Hepatocyte (in vitro differentiated cells): ENCODE results near the gene STK17A. TPM values are rescaled to one million over a fixed set of nuclear protein-coding genes. Genes with fewer than 3 reads are reported as not detected.

Experiments used
- DNase-seq: peaks from one replicate; pipeline ENCODE4 v3.0.0-alpha.2; 2016; ENCODE audit warnings: low spot score
- H2AFZ ChIP-seq: fragments of 200-600 bp; sonication (generic); 2 replicates; pipeline ENCODE4 v1.6.0; 2016; ENCODE audit warnings: antibody characterized with exemption, mild to moderate bottlenecking
- H3K27ac ChIP-seq: fragments of 200-600 bp; sonication (generic); 2 replicates; pipeline ENCODE4 v1.5.1; 2016; ENCODE audit warnings: mild to moderate bottlenecking
- H3K27me3 ChIP-seq: fragments of 200-600 bp; sonication (generic); 2 replicates; pipeline ENCODE4 v1.6.1; 2016
- H3K36me3 ChIP-seq: fragments of 200-600 bp; sonication (generic); replicated peaks from 2 replicates; pipeline ENCODE4 v1.5.1; 2016; ENCODE audit warnings: low read depth; ENCODE audit not compliant: insufficient read depth
- H3K4me1 ChIP-seq: fragments of 200-600 bp; sonication (generic); 2 replicates; pipeline ENCODE4 v1.5.1; 2016; ENCODE audit warnings: mild to moderate bottlenecking, moderate library complexity; ENCODE audit not compliant: insufficient read depth
- H3K4me2 ChIP-seq: fragments of 200-600 bp; sonication (generic); 2 replicates; pipeline ENCODE4 v1.6.0; 2016
- H3K4me3 ChIP-seq: fragments of 200-600 bp; sonication (generic); 2 replicates; pipeline ENCODE4 v1.5.1; 2016; ENCODE audit warnings: mild to moderate bottlenecking
- H3K79me2 ChIP-seq: fragments of 200-600 bp; sonication (generic); 2 replicates; pipeline ENCODE4 v1.6.0; 2017; ENCODE audit warnings: mild to moderate bottlenecking
- H3K9me2 ChIP-seq: fragments of 200-600 bp; sonication (generic); replicated peaks from 2 replicates; pipeline ENCODE4 v1.6.0; 2017; ENCODE audit warnings: mild to moderate bottlenecking; ENCODE audit not compliant: insufficient read depth
- H3K9me3 ChIP-seq: fragments of 200-600 bp; sonication (generic); 2 replicates; pipeline ENCODE4 v1.5.1; 2016; ENCODE audit warnings: low read depth, mild to moderate bottlenecking
- H4K20me1 ChIP-seq: fragments of 200-600 bp; sonication (generic); 2 replicates; pipeline ENCODE4 v1.6.0; 2016; ENCODE audit warnings: mild to moderate bottlenecking; ENCODE audit not compliant: insufficient read depth, poor library complexity, severe bottlenecking
- EZH2 ChIP-seq: fragments of 200-600 bp; sonication (generic); IDR thresholded peaks from 2 replicates; pipeline ENCODE4 v1.6.1; 2016; ENCODE audit warnings: antibody characterized with exemption, mild to moderate bottlenecking, borderline replicate concordance
- EZH2phosphoT487 ChIP-seq: fragments of 200-600 bp; sonication (generic); IDR thresholded peaks from one replicate; pipeline ENCODE4 v1.6.1; 2018; ENCODE audit warnings: antibody characterized with exemption, mild to moderate bottlenecking, low read depth, moderate library complexity; ENCODE audit not compliant: unreplicated experiment, severe bottlenecking
- WGBS: methylation state at CpG from one replicate; pipeline ENCODE4 v1.1.6; 2016; ENCODE audit warnings: low lambda C conversion rate; ENCODE audit errors: missing lambda C conversion rate; 5-methylcytosine and 5-hydroxymethylcytosine counted together
- polyA plus RNA-seq: library from polyadenylated mRNA; unstranded; fragments of >200 nt; fragmentation: Nextera tagmentation; extraction: Ambion mirVana; gene quantifications from 2 replicates; pipeline ENCODE4 v1.2.1, GENCODE V29; 2016
- total RNA-seq: library from RNA; depleted of rRNA; stranded (reverse); fragments of >200 nt; gene quantifications from 2 replicates; pipeline ENCODE4 v1.2.3, GENCODE V29; 2014
- TF ChIP-seq, protein P1 (sequence below): fragments of 200-600 bp; sonication (generic); IDR thresholded peaks from 2 replicates; pipeline ENCODE4 v1.5.1; 2016; ENCODE audit warnings: antibody characterized with exemption, mild to moderate bottlenecking; ENCODE audit not compliant: poor library complexity

The STK17A gene
- total and polyA plus RNA-seq, 2 experiments from 2014 or later: 21.1 to 23.6 TPM

DNA sequence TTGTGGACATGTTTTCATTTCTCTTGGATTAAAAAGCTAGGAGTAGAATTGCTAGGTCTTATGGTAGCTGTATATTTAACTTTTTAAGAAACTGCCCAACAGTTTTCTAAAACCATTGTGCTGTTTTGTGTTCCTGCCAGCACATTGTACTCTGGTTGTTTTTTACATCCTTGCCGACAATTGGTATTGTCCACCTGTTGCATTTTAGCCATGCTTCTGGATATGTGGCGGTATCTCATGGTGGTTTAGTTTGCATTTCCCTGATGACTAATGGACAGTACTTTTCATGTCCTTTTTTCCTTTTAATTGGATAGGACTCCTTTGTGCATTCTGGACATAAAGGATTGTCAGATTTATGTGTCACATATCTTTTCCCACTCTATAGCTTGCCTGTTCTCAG, 45.5 kb downstream of the STK17A start:
- no peaks in the 10 kb centered on the region for H3K9me2 ChIP-seq
- TF ChIP-seq EZH2 (no peak), EZH2phosphoT487 (no peak)
- TF ChIP-seq, protein P1, sequence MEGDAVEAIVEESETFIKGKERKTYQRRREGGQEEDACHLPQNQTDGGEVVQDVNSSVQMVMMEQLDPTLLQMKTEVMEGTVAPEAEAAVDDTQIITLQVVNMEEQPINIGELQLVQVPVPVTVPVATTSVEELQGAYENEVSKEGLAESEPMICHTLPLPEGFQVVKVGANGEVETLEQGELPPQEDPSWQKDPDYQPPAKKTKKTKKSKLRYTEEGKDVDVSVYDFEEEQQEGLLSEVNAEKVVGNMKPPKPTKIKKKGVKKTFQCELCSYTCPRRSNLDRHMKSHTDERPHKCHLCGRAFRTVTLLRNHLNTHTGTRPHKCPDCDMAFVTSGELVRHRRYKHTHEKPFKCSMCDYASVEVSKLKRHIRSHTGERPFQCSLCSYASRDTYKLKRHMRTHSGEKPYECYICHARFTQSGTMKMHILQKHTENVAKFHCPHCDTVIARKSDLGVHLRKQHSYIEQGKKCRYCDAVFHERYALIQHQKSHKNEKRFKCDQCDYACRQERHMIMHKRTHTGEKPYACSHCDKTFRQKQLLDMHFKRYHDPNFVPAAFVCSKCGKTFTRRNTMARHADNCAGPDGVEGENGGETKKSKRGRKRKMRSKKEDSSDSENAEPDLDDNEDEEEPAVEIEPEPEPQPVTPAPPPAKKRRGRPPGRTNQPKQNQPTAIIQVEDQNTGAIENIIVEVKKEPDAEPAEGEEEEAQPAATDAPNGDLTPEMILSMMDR: no peak
- no peaks in the 10 kb centered on the region for H3K27me3 ChIP-seq
- H4K20me1 ChIP-seq: no peaks in the 10 kb centered on the region
- H3K27ac ChIP-seq: no peak overlapping the region
- H3K79me2 ChIP-seq: no peaks in the 10 kb centered on the region
- H3K9me3 ChIP-seq: no peaks in the 10 kb centered on the region
- WGBS: 96% methylated on average over 2 of the region's 2 CpGs
- no peaks in the 10 kb centered on the region for H3K36me3 ChIP-seq
- H2AFZ ChIP-seq: no peak overlapping the region
- H3K4me1 ChIP-seq: no peaks in the 10 kb centered on the region
- DNase-seq: no peak
- H3K4me2 ChIP-seq: no peak overlapping the region
- H3K4me3 ChIP-seq: no peak overlapping the region

DNA sequence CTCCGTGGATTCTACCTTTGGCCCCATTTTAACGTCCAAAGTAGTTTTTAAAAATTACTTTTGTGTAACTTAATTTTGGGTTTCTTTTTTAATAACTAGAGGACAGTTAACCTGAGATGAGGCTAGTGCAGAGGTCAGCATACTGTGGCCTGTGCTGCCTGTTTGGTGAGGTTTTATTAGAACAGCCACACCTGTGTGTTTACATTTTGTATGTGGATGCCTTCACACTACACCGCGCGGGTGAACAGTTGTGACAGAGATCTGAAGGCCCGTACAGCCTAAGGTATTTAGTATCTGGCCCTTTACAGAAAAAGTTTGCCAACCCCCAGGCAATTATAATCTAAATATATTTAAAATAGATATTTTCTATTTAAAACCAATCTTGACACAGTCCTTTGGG, 46.9 kb downstream of the STK17A start:
- no peak for TF ChIP-seq EZH2phosphoT487
- TF ChIP-seq, protein P1: no peak
- TF ChIP-seq EZH2: no peak
- no peaks in the 10 kb centered on the region for H3K27me3 ChIP-seq
- H3K4me1 ChIP-seq: no peaks in the 10 kb centered on the region
- H4K20me1 ChIP-seq: no peaks in the 10 kb centered on the region
- H3K4me2 ChIP-seq: no peak overlapping the region
- no peaks in the 10 kb centered on the region for H3K9me3 ChIP-seq
- H3K36me3 ChIP-seq: no peaks in the 10 kb centered on the region
- no peak overlapping the region for H3K4me3 ChIP-seq
- H3K9me2 ChIP-seq: no peaks in the 10 kb centered on the region
- H2AFZ ChIP-seq: no peak overlapping the region
- no peak overlapping the region for H3K27ac ChIP-seq
- no peak for DNase-seq
- H3K79me2 ChIP-seq: peaks cover 2% of the 10 kb centered on the region
- 79% methylated on average over 6 of the region's 6 CpGs for WGBS

DNA sequence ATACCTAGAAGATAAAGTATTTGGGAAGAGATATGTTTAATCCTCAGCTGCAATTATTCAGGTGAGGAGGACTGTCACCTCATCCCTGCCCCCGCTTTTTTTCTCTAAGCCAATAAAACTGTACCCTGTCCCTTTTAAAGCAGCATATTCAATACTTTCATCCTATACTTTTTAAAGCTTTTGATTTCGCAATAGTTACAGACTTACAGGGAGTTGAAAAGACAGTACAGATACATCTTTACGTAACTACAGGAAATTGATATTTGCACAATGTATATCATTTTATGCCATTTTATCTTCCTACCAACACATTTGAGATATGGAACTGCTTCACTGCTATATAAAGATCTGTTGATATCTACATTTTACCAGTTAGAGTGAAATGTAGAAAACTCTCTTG, 47.6 kb downstream of the STK17A start:
- H3K4me1 ChIP-seq: no peaks in the 10 kb centered on the region
- no peak for TF ChIP-seq EZH2phosphoT487
- TF ChIP-seq EZH2: no peak
- H3K36me3 ChIP-seq: no peaks in the 10 kb centered on the region
- no peaks in the 10 kb centered on the region for H3K9me3 ChIP-seq
- no peaks in the 10 kb centered on the region for H3K9me2 ChIP-seq
- H3K4me2 ChIP-seq: no peak overlapping the region
- H3K4me3 ChIP-seq: no peak overlapping the region
- H2AFZ ChIP-seq: no peak overlapping the region
- no peaks in the 10 kb centered on the region for H4K20me1 ChIP-seq
- DNase-seq: no peak
- no peak overlapping the region for H3K27ac ChIP-seq
- H3K79me2 ChIP-seq: peaks cover 2% of the 10 kb centered on the region
- 90% methylated on average over 3 of the region's 3 CpGs for WGBS
- no peaks in the 10 kb centered on the region for H3K27me3 ChIP-seq

DNA sequence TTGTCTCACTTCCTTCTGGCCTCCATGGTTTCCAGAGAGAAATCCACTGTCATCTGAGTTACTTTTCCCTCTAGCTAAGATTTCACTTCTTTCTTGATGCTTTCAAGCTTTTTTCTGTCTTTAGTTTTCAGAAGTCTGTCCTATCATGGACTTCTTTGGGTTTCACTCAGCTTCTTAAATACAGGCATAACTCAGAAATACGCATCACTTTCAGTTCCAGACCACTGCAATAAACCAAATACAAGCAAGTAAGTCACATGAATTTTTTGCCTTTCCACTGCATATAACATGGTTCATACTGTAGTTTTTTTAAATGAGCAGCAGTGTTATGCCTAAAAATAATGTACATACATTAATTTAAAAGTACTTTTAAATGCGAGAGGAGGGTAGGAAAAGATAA, 48.7 kb downstream of the STK17A start:
- 98% methylated on average over 2 of the region's 2 CpGs for WGBS
- TF ChIP-seq EZH2 (no peak), EZH2phosphoT487 (no peak)
- TF ChIP-seq, protein P1: no peak
- no peak for DNase-seq

More for the DNA sequence above, 48.7 kb downstream of the STK17A start:
- H3K27me3 ChIP-seq: no peaks in the 10 kb centered on the region
- no peak overlapping the region for H3K4me2 ChIP-seq
- H3K79me2 ChIP-seq: peaks cover 2% of the 10 kb centered on the region
- H3K36me3 ChIP-seq: no peaks in the 10 kb centered on the region
- no peaks in the 10 kb centered on the region for H3K9me3 ChIP-seq
- no peak overlapping the region for H3K27ac ChIP-seq
- H3K4me3 ChIP-seq: no peak overlapping the region
- H4K20me1 ChIP-seq: no peaks in the 10 kb centered on the region
- no peaks in the 10 kb centered on the region for H3K9me2 ChIP-seq
- H3K4me1 ChIP-seq: no peaks in the 10 kb centered on the region
- no peak overlapping the region for H2AFZ ChIP-seq
